Breast epithelium (tissue), 3 donors: Measurements from ENCODE around the gene FSD1.

Experiments used
- POLR2AphosphoS5 ChIP-seq, 3 donors: sonication (generic); formaldehyde crosslinking; IDR thresholded peaks; one replicate each; pipeline ENCODE4 v1.6.1; 2017; ENCODE audit warnings: antibody characterized with exemption in 3 of 3
- TF ChIP-seq, protein P1 (sequence below), 3 donors: fragments of 450-650 bp; IDR thresholded peaks; one replicate each; pipeline ENCODE4 v1.5.1; 2016 to 2017; ENCODE audit warnings: antibody characterized with exemption in 3 of 3, mild to moderate bottlenecking in 3 of 3, moderate library complexity in 3 of 3

GRCh38 chr19:4295972-4296771, 8.2 kb upstream of the FSD1 start:
- TF ChIP-seq, protein P1, sequence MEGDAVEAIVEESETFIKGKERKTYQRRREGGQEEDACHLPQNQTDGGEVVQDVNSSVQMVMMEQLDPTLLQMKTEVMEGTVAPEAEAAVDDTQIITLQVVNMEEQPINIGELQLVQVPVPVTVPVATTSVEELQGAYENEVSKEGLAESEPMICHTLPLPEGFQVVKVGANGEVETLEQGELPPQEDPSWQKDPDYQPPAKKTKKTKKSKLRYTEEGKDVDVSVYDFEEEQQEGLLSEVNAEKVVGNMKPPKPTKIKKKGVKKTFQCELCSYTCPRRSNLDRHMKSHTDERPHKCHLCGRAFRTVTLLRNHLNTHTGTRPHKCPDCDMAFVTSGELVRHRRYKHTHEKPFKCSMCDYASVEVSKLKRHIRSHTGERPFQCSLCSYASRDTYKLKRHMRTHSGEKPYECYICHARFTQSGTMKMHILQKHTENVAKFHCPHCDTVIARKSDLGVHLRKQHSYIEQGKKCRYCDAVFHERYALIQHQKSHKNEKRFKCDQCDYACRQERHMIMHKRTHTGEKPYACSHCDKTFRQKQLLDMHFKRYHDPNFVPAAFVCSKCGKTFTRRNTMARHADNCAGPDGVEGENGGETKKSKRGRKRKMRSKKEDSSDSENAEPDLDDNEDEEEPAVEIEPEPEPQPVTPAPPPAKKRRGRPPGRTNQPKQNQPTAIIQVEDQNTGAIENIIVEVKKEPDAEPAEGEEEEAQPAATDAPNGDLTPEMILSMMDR (IDR thresholded peaks at IDR 0.05) = no peak
- TF ChIP-seq POLR2AphosphoS5 (IDR thresholded peaks at IDR 0.05) = no peak
